GM19397 (cell line): ENCODE results near the gene CDH4.
"Not testable (repeated sequence)": the region's sequence is repeated elsewhere in the genome, so short reads cannot be mapped to it uniquely, and the experiment has no call there.

ENCODE experiments used
- ATAC-seq: cut with Tn5 transposase; IDR thresholded peaks from one replicate; pipeline ENCODE4 v1.9.1; 2021; ENCODE audit warnings: mild to moderate bottlenecking, moderate library complexity; ENCODE audit not compliant: unreplicated experiment

Gene CDH4

GRCh38 chr20:61973515-61974356 is 721.7 kb downstream of the CDH4 start:
- ATAC-seq = no peak

DNA sequence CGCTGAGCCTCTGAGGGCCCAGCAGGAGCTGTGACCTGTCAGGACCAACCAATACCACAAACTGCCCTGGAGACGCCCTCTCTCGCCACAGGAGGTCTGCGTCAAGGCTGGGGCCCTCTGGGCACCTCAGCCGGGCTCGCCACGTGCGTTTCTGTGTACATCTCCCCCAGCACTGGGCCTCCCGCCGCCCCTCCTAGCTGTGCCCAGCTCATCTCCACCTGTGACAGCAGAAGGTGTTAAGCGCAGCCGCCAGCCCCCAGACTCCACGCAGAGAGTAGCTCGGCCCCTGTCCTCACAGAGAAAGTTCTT is 722.2 kb downstream of the CDH4 start:
- ATAC-seq = no peak

DNA sequence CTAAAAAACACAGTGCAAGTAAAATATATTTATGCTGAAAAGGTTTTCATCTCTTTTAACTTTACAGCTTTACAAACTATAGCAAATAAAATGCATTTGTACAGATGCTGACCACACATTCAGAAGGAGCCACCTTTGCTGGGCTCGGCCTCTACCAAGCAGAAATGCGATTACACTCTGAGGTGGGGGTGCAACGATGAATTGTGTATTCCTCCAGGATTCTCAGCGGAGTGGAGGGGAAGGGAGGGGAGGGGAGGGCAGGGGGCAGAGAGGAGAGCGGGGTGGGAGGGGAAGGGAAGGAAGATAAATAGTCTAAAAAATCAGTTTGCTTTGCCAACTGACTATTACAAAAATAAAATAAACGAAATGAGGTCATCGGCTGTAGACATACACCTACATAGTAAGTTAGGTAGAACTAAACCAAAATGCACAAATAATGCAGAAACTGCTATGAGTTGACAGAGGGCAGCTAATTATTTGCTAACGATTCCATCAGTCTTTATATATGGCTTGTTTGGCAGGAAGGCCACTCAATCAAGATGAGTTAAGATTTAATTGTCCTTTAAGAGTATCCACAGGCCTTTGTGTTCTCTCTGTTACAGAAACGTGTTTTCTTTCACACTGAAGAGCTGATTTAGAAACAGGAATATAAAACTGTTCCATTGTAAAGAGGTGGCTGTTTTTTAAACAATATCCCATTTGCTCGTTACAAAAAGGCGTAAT is 723.5 kb downstream of the CDH4 start:
- no peak for ATAC-seq

- no peak for ATAC-seq
These were observed 724.2 kb downstream of the CDH4 start for GRCh38 chr20:61976263-61976643.

DNA sequence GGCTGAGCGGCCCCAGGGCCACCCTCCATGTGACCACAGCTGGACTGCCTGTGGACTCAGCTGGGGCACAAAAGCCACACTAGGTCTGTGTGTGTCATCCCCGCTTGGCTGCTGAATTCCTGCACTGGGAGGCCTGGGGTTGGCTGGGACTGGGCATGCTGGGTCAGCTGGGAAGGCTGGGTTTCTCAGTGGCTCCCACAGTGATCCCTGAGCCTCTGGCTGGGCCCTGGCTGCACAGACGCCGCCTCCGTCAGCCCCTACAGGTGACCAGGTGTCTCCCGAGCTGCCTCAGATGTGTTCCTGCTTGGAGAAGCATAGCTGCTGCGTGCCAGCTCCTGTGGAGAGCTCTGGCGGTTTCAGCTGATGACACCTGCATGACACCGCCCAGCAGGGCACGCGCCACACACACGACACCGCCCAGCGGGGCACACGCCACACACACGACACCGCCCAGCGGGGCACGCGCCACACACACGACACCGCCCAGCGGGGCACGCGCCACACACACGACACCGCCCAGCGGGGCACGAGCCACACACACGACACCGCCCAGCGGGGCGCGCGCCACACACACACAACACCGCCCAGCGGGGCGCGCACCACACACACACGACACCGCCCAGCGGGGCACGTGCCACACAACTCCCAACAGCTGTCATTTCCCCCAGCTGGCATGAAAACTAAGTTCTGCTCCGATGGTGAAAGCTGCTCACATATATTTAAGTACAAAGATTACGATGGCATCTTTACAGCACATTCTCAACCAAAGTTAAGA is 724.8 kb downstream of the CDH4 start:
- no peak for ATAC-seq

DNA sequence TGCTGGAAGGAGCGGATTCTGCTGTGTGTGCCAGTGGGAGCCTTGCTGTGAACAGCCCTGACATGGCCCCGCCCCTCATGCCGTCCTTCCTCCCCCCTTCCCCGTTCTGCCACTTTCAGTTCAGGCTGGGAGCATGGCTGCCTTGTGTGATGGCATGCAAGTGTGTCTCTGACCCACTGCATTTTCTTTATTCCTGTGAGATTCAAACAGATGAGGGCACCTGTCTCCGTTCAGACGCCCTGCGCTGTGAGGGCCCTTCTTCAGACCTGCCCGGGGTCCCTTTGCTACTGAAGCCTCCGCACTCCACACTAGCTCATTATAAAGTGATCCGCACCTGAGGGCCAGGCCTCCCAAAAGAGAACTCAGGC is 725.3 kb downstream of the CDH4 start:
- ATAC-seq = no peak

DNA sequence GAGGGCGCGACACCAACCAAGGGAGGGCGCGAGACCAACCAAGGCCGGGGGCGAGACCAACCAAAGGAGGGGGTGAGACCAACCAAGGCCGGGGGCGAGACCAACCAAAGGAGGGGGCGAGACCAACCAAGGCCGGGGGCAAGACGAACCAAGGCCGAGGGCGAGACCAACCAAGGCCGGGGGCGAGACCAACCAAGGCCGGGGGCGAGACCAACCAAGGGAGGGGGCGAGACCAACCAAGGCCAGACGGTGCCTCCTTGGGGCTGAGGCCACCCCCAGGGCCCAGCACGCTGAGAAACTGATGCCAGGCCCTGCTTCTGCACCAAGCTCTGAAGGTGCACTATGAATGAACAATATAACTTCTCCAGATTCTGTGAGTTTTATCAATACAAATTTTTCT is 726.4 kb downstream of the CDH4 start:
- no peak for ATAC-seq

DNA sequence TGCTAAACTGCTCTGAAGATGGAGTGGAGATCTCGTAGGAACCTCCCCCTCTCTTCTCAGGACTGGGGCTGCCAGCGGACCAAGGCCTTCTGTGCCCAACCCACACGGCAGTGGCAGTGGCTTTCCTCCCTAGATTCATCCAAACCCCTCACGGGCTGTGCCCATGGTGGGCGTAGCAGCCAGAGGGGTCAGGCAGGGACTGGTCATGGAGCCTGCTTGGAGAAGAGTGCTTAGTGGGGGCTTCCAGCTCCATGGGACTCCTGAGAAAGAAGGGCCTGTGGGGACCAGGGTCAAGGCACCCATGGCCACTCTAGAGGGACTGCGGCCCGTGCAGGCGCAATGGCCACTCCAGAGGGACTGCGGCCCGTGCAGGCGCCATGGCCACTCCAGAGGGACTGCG is 727.0 kb downstream of the CDH4 start:
- ATAC-seq = no peak

GRCh38 chr20:61979701-61980635 is 727.9 kb downstream of the CDH4 start:
- ATAC-seq = no peak

DNA sequence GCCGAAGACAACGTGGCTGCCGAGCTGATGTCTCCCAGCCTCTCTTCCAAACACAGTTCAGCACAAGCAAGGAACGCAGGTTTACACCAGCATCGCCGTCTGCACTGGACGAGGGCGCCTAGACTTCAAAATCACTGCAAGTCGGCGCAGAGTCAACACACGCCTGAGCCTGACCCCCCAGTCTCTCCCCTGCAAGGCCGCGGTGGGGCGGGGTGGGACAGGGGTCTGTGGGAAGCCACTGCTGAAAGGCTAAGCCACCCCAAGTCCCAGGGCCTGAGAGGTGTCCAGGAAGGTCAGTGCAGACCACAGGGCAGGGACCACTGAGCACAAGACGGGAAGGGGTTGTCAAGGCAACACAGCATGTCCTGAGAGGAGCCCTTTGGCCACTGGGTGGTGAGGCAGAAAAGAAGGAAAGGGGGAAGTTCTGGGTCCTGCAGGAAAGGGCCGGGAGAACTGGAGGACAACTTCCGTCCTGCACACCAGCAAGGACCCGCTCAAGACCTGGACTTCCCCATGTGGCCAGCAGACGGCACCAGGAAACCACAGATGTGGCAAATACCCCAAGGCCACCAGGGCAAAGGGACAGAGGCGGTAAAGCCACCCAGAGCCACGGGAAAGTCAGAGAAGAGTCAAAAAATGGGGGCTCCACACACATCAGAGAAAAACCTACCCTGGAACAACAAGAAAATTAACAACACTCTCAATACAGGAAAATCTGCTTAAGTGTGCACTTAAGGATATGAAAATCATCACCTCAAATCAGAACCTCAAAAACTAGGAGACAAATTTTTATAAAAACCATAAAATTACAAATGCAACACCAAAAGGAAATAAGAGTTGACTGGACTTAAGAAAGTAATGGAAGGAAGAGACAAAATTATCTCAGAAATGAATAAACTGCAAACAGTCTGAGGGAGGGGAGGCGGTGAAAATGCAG is 728.9 kb downstream of the CDH4 start:
- ATAC-seq = no peak

DNA sequence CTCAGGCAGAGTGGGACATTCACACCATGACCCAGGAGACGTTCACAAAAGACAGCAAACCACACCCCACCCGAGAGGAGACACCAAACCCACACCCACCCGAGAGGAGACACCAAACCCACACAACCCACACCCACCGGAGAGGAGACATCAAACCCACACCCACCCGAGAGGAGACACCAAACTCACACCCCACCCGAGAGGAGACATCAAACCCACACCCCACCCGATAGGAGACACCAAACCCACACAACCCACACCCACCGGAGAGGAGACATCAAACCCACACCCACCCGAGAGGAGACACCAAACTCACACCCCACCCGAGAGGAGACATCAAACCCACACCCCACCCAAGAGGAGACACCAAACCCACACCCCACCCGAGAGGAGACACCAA is 729.6 kb downstream of the CDH4 start:
- ATAC-seq = not testable (repeated sequence)

GRCh38 chr20:61982191-61982950 is 730.3 kb downstream of the CDH4 start:
- ATAC-seq = no peak

DNA sequence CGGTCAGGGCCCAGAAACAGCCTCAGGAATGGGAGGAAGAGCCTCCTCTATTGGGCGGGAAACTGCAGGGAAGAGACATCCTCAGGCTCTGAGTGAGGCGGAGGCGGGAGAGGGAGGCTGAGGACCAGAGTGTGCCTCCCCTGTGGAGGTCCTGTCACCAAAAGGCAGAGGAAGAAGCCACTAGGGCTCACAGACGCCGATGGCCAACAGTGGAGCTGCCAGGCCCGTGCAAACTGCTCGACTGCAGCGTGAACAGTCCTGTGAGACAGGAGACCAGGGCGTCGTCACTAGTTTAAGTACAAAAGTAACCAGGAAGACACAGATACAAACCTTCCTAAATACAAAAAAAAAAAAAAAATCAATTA is 730.9 kb downstream of the CDH4 start:
- ATAC-seq = no peak

GRCh38 chr20:61983965-61984364 is 731.9 kb downstream of the CDH4 start:
- no peak for ATAC-seq

DNA sequence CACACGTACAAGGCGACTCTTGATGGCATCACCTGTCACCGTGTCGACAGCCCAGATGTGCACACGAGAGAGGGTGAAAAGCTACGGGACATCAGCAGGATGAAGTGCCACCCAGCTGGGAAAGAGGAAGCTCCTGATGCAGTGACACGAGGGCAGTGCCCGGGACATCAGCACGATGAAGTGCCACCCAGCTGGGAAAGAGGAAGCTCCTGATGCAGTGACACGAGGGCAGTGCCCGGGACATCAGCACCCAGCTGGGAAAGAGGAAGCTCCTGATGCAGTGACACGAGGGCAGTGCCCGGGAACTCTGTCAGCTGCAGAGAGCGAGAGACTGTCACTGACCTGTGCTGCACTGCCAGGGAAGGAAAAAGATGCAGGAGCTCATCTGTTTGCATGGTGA is 732.4 kb downstream of the CDH4 start:
- not testable (repeated sequence) for ATAC-seq

- ATAC-seq = no peak
These were observed 733.0 kb downstream of the CDH4 start for GRCh38 chr20:61985096-61985495.

DNA sequence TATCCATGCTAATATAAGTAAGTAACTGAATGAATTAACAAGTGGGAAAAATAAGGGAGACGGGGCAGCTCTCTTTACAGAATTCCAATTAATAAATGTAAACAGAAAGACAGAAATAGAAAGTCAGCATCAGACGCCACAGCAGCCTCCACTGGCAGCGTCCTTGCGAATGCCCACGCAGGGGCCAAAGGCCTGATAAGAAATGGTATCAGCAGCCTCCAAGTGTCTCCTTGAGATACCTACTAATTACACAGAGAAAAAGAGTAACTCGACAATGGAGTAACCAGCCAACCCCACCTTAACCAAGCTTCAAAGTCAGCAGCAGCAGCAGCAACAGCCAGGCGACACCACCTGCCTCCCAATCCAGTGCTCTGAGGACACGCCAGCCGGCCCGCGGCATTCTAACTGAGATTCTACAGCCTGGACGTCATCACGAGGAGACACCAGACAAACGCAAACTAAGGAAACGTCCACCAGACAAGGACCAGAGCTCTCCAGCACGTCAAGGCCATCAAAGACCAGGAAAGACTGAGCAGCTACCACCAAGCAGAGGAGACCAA is 734.8 kb downstream of the CDH4 start:
- ATAC-seq = no peak

DNA sequence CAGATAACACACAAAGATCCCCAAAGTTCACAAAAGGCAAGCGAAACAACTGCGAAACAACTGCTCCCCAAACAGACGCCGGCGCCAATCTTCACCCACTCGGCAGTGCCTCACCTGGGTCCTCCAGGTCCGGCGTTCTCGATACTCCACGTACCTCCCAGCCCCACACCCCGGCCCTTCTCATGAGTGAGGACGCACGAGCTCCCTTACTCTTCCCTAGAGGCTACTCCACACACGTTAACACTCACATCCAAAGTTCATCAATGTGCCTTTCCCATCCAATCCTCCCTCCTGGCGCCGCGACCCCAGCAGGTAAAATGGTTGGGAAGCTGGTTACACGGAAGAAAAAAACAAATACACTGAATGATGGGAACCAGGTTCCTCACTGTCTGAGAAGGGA is 736.6 kb downstream of the CDH4 start:
- ATAC-seq = no peak

DNA sequence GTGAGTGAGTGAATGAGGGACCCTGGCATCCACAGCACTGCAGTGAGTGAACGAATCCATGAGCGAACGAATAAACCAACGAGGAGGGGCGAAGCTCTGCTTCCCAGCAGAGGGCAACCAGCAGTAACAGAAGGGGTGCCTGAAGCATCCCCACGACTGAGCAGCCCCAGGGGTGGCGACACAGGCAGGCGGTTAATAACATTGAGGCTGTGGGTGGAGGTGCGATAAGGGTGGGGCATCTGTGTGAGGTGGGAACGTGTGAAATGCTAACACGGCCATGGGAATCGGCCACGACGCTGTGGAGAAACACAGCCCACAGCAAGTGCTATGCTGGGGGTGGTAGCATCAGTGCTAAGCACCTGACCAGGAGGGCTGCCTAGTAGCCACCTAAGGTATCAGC is 737.7 kb downstream of the CDH4 start:
- no peak for ATAC-seq
